HG02571 (cell line): ENCODE results near the gene HCAR2.
"Not testable (repeated sequence)": the region's sequence is repeated elsewhere in the genome, so short reads cannot be mapped to it uniquely, and the experiment has no call there.

Experiments
- ATAC-seq: cut with Tn5 transposase; IDR thresholded peaks from one replicate; pipeline ENCODE4 v1.9.1; 2021; ENCODE audit warnings: mild to moderate bottlenecking, moderate library complexity; ENCODE audit not compliant: unreplicated experiment

HCAR2 gene

GRCh38 chr12:122669397-122670070 is 33.6 kb downstream of the HCAR2 start:
- no peak for ATAC-seq

- no peak for ATAC-seq
Observed at GRCh38 chr12:122668268-122668667, 34.9 kb downstream of the HCAR2 start.

GRCh38 chr12:122665759-122666158 is 37.4 kb downstream of the HCAR2 start:
- ATAC-seq, result no peak

- ATAC-seq, result no peak
Observed at GRCh38 chr12:122665349-122665748, 37.8 kb downstream of the HCAR2 start.

- no peak for ATAC-seq
Observed at GRCh38 chr12:122661938-122662337, 41.2 kb downstream of the HCAR2 start.

GRCh38 chr12:122661246-122661645 is 41.9 kb downstream of the HCAR2 start:
- no peak for ATAC-seq

- ATAC-seq, result no peak
Observed at GRCh38 chr12:122659579-122659978, 43.6 kb downstream of the HCAR2 start.

GRCh38 chr12:122656298-122656697 is 46.9 kb downstream of the HCAR2 start:
- no peak for ATAC-seq

GRCh38 chr12:122653291-122653690 is 49.9 kb downstream of the HCAR2 start:
- ATAC-seq, result not testable (repeated sequence)

- ATAC-seq, result no peak
Observed at GRCh38 chr12:122651520-122652224, 51.5 kb downstream of the HCAR2 start.
